Measurements from ENCODE around the gene TMEM150C. TPM values are rescaled to one million over a fixed set of nuclear protein-coding genes. Genes with fewer than 3 reads are reported as not detected.

Gene TMEM150C
- total and polyA plus RNA-seq, 4 donors: 4.8 to 8.7 (median 5.2) TPM

DNA sequence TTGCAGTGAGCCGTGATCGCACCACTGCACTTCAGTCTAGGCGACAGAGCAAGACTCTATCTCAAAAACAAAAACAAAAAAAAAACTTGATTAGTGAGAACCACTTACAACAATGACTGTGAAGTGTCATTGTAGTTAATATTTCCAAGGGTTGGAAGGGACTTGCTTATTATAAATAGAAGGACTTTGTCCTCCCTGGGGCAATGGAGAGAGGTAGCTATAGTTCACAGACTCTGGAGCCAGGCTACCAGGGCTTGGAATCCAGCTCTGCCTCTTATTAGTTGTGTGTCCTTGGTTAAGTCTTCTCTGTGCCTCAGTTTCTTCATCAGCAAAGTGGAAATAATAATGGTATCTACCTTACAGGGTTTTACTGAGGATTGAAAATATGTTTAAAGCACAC is 51.6 kb downstream of the TMEM150C start:
- H3K4me3 ChIP-seq (ENCODE audit: low read depth in 1 of 3, low read length in 3 of 3): no peak overlapping the region
- TF ChIP-seq REST (IDR thresholded peaks at IDR 0.05) (no peak), RXRA (IDR thresholded peaks at IDR 0.05) (peak; percentile 30 to 40), EGR1 (IDR thresholded peaks at IDR 0.05; ENCODE audit: low read depth in 2 of 2) (no peak), YY1 (IDR thresholded peaks at IDR 0.05) (no peak), HNF4G (IDR thresholded peaks at IDR 0.05) (peak; percentile 38), GABPA (IDR thresholded peaks at IDR 0.05 in 1 of 2, conservative IDR thresholded peaks at IDR 0.05 in 1 of 2) (no peak), ATF3 (IDR thresholded peaks at IDR 0.05) (no peak), JUND (IDR thresholded peaks at IDR 0.05) (no peak), NR2F2 (IDR thresholded peaks at IDR 0.05) (no peak), HNF4A (conservative IDR thresholded peaks at IDR 0.05) (peak; percentile 71 to 81), FOXA1 (IDR thresholded peaks at IDR 0.05) (no peak), ZBTB33 (IDR thresholded peaks at IDR 0.05) (no peak), FOXA2 (IDR thresholded peaks at IDR 0.05) (no peak), TAF1 (conservative IDR thresholded peaks at IDR 0.05) (no peak), SP1 (IDR thresholded peaks at IDR 0.05) (peak; percentile 25), CTCF (IDR thresholded peaks at IDR 0.05; ENCODE audit: low read depth, low read length, missing input control) (no peak), RAD21 (IDR thresholded peaks at IDR 0.05) (no peak)
- TF ChIP-seq, protein P1, sequence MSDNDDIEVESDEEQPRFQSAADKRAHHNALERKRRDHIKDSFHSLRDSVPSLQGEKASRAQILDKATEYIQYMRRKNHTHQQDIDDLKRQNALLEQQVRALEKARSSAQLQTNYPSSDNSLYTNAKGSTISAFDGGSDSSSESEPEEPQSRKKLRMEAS (IDR thresholded peaks at IDR 0.05): no peak
- peaks cover 1 to 17% (median 8%) of the 10 kb centered on the region in 4 donors for H3K4me1 ChIP-seq (ENCODE audit: control insufficient read depth in 4 of 4, insufficient read depth in 4 of 4, low read length in 3 of 4)
- H3K9me3 ChIP-seq (ENCODE audit: control insufficient read depth in 4 of 4, low read length in 3 of 4): no peaks in the 10 kb centered on the region
- no peaks in the 10 kb centered on the region for H3K27me3 ChIP-seq (ENCODE audit: control insufficient read depth in 4 of 4, insufficient read depth in 4 of 4, low read length in 3 of 4)
- H3K36me3 ChIP-seq (ENCODE audit: control insufficient read depth in 4 of 4, insufficient read depth in 3 of 4, low read depth in 1 of 4, low read length in 3 of 4): no peaks in the 10 kb centered on the region
- H3K27ac ChIP-seq (ENCODE audit: low read depth in 1 of 2, low read length in 2 of 2): no peak overlapping the region
- WGBS: 94% methylated on average over 3 of the region's 3 CpGs
- no peak overlapping the region for H3K9ac ChIP-seq (ENCODE audit: low read depth in 1 of 2, low read length in 2 of 2)
- DNase-seq (ENCODE audit: low spot score): no peak

All from liver (tissue), 9 donors.